Stimulated activated CD8-positive, alpha-beta memory T cell treated with anti-CD3 and anti-CD28 coated beads, Interleukin-7, amount 100 ng/mL, for 1 hour (primary cell): ENCODE data around the gene ATP4B.
"Not testable (repeated sequence)": the region's sequence is repeated elsewhere in the genome, so short reads cannot be mapped to it uniquely, and the experiment has no call there.

Experiments
- DNase-seq, 2 donors: peaks; one replicate each; pipeline ENCODE4 v3.0.0-alpha.2; 2020; ENCODE audit warnings: low read depth in 2 of 2

The ATP4B gene

GRCh38 chr13:113625965-113626721 is 31.9 kb downstream of the ATP4B start:
- no peak for DNase-seq

DNA sequence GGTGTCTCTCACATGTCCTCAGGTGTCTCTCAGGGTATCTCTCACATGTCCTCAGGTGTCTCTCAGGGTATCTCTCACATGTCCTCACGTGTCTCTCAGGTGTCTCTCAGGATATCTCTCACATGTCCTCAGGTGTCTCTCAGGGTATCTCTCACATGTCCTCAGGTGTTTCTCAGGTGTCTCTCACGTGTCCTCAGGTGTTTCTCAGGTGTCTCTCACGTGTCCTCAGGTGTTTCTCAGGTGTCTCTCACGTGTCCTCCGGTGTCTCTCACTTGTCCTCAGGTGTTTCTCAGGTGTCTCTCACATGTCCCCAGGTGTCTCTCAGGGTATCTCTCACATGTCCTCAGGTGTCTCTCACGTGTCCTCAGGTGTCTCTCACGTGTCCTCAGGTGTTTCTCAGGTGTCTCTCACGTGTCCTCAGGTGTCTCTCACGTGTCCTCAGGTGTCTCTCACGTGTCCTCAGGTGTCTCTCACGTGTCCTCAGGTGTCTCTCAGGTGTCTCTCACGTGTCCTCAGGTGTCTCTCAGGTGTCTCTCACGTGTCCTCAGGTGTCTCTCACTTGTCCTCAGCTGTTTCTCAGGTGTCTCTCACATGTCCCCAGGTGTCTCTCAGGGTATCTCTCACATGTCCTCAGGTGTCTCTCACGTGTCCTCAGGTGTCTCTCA is 33.2 kb downstream of the ATP4B start:
- DNase-seq, result not testable (repeated sequence)

- no peak for DNase-seq
These were observed 33.8 kb downstream of the ATP4B start for GRCh38 chr13:113624235-113624587.

DNA sequence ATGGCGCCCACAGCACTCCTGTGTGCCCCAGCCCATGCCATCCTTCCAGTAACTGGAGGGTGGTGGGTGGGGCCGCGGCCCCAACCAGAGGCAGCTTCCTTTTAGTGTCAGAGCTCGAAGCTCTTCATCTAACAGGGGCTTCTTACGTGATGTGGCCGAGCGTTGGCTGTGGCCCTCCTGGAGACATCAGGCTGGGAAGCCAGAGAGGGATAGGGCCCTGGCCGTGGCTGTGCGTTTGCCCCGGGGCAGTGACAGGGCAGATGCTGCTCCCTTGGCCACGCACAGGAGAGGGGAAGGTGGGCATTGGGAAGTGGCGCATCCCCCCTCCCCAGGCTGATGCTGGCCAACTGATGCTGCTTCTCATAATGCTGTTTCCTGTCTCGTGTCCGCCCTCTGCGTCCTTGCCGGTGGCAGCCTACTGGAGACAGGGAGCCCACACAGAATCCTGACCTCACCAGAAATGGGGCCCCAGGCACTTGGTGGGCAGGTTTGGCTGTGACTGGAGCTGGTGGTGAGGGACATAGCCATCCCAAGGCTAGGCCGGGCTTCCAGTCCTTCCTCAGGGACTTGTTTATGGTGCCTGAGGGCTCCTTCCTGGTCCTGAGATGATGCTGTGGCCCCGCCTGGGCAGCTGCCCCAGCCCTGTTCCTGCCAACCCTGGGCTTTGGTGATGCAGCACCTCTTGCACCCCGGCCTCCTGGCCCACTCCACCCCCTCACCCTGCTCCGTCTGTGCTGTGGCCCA is 34.3 kb downstream of the ATP4B start:
- no peak for DNase-seq

DNA sequence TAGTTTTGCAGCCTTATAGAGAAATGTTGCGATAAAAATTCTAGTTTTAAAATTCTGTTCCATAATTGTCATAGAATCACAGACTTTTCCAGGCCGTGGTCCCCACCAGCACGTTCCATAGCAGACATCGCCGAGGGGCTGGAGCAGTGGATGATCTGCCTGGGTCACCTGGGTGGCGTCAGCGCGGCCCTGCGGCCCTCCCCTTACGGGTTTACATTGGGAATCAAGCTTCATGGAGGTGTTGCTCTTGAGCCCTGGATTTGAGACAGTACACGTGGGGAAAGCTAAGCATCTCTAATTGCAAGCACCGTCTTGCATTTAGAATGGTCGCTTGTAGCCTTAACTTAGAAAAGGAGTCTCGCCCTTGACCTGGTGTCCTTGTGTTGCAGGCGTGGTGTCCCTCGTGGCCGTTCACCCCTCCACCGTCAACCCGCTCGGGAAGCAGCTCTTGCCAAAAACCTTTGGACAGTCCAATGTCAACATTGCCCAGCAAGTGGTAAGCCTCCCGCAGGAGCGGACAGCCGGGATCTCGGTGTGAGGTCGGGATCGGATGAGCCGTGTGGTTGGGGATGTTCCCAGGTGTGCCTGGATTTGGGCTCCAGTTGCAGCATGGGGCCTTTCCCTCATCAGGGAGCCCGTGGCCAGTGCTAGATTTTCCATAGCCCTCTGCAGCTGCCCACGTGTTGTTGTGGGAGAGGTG is 35.1 kb downstream of the ATP4B start:
- DNase-seq, result no peak

- not testable (repeated sequence) for DNase-seq
These were observed 35.9 kb downstream of the ATP4B start for GRCh38 chr13:113621986-113622550.

- not testable (repeated sequence) for DNase-seq
These were observed 36.5 kb downstream of the ATP4B start for GRCh38 chr13:113621498-113621897.

GRCh38 chr13:113621046-113621445 is 37.0 kb downstream of the ATP4B start:
- no peak for DNase-seq

- no peak for DNase-seq
These were observed 37.8 kb downstream of the ATP4B start for GRCh38 chr13:113620036-113620796.

GRCh38 chr13:113618455-113618854 is 39.5 kb downstream of the ATP4B start:
- DNase-seq, result no peak

- no peak for DNase-seq
These were observed 40.0 kb downstream of the ATP4B start for GRCh38 chr13:113617961-113618360.

GRCh38 chr13:113616991-113617749 is 40.8 kb downstream of the ATP4B start:
- DNase-seq, result no peak

DNA sequence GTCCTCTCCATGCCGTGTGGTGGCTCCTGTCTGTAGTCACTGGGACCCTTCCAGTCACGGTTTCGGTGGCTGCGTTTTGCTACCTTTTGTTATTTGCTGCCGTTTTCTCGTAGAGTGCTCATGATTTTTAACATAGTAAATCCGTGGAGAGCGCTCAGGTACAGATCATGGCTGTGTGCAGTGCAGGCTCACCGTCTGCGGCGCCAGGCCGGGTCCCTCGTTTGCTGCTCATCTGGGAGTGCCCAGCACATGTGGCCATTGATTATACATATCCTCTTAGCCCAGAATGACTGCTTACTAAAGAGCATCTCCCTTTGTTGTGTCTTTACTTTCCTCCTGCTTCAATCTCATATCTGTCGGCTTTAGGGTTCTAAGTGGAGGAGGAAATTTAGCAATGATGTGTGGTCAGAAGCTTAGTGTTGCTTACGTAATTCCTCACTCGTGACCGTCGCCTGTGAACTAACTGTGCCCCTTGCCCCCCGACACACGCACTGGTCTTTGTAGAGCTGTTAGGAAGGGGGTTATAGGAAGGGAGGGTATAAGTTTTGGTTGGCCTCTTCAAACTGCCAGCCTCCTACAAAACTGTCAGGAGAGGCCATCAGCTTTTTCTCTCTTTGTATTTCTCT is 41.6 kb downstream of the ATP4B start:
- no peak for DNase-seq

- no peak for DNase-seq
These were observed 44.1 kb downstream of the ATP4B start for GRCh38 chr13:113613789-113614379.

DNA sequence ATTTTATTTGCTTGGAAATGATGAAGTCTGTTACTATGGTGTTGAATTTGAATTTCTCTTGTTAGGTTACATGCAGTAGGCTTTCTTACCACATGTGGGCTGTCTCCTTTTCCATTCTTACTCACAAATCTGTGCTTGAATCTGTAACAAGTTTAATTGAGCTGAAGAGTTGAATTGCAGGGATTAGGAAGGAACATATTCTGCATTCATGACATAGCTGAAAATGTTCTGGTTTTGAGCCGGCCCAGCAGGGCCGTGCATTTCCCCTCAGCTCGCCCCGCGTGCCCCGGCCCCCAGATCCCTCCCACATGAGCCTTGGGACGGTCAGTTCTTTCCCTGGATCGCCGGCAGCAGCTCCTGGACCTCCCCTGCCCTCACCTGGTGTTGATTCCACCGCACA is 45.4 kb downstream of the ATP4B start:
- DNase-seq, result no peak

DNA sequence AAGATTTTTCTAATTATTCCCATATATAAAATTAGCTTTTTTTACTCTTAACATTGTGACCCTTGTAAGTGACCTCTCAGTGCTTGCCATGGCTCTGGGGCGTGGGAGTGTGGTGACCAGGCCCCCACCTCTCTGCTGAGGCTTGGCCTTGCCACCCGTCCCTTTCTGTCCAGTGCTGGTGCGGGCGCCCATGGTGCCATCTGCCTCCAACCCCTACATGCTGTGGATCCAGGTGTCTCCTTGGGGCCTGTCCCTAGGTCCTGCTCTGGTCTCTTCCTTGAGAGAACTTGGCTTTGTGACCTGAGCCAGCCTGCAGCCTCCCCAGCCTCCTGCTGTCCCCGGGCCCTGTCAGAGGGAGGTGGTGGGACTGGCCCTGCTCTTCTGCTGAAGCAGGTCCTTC is 46.0 kb downstream of the ATP4B start:
- no peak for DNase-seq

DNA sequence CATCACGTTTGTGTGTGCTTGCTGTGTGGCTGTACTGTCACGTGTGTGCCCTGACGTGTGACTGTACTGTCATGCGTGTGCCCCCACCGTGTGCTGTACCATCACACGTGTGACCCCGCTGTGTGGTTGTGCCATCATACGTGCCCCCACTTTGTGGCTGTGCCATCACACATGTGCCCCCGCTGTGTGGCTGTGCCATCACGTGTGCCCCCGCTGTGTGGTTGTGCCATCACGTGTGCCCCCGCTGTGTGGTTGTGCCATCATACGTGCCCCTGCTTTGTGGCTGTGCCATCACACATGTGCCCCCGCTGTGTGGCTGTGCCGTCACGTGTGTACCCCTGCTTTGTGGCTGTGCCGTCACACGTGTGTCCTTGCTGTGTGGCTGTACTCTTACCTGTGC is 47.7 kb downstream of the ATP4B start:
- no peak for DNase-seq

DNA sequence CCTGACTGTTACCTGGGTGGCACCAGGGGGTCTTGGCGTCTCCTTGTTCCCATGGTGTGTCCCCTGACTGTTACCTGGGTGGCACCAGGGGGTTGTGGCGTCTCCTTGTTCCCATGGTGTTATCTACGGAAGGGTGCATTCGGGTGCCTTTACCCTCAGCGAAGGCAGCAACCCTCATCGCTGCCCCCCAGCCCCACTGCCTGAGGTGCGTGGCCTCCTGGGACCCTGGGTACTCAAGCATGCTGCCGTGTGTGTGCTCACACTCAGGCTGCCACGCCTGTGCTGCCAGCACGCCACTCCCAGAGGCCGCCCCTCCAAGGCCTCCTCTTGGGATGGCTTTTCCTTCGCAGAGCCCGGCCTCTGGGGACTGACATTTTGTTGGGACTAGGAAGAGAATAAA is 48.4 kb downstream of the ATP4B start:
- DNase-seq, result no peak

DNA sequence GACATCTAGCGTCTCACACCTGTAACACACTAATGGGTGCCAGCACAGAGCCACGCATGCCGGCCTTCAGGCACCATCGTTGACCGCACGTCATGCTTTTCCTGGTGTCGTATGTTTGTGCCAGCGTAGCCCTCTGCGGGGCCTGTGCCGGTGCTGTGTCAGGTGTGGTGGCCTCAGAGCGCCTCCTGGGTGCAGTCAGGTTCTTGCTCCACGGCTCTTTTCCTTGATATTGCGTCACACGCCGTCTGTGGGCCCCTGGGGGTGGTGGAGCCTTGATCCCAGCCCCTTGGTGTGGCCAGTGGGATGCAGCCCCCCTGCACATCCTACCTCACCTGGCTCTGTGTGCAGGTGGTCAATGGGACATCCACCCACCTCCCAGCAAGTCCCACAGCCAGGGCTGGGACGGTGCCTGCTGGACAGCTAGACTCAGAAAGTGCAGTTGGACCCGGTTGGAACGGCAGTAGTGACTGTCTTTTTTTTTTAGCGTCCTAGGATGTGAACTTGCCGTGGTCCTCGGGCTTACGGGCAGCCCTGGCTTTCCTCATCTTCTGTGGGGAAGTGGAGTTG is 48.9 kb downstream of the ATP4B start:
- no peak for DNase-seq
